ENCODE data around the gene PLA1A. TPM values are rescaled to one million over a fixed set of nuclear protein-coding genes. Genes with fewer than 3 reads are reported as not detected.
"Not testable (repeated sequence)": the region's sequence is repeated elsewhere in the genome, so short reads cannot be mapped to it uniquely, and the experiment has no call there.

The PLA1A gene
- total RNA-seq, 1 donor from 2014 or later = not detected

DNA sequence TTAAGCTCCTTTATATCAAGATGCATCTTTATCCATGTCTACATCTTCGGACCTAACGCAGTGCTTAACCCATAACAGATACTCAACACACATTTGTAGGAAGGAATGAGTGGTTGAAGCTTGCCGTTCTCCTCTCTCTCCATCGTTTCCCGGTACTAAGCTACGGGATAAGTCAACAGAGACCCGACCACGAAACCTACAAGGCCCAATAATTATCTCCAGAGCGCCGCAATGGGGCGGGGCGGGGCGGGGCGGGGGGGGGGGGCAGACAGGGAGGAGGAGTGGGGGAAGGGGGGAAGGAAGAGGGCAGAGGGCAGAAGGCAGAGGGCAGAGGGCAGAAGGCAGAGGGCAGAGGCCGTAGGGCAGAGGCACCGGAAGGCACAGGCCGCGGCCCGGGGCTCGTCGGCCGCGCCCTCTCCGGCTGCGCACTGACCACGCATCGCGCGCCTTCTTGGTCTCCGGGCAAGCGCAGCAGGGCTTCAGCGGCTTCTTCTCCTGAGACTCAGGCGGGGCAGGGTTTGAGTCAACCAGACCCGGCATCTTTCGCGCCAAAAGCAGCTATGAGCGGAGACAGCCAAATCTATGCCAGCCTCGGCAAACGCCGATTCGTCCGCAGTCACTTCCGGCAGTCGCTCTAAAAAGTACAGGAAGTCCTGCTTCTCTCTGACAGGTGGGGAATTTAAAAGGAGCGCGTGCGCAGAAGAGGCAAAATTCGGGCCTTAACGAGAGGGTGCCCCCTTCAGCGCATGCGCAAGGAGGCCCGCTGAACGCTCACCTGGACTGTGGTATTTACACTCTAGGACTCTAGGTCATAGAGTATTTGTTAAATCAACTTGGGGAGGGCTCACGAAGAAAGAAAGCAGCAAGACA, 79.3 kb downstream of the PLA1A start, which contains the start of gene COX17:
COX17 (minus strand) TSS at position 636 of the 870 bp plus-strand sequence; CDS start at position 540, 96 bp downstream.
- Mint-ChIP-seq H3K9me3 (no peaks in the 10 kb centered on the region), H3K36me3 (peaks cover 13% of the 10 kb centered on the region), H3K27ac (peak within 1 kb of the TSS; percentile 91), H3K27me3 (ENCODE audit: low read depth) (no peaks in the 10 kb centered on the region), H3K4me3 (peak within 1 kb of the TSS; percentile 79), H3K4me1 (peaks cover 28% of the 10 kb centered on the region)
- TF ChIP-seq, protein P1, sequence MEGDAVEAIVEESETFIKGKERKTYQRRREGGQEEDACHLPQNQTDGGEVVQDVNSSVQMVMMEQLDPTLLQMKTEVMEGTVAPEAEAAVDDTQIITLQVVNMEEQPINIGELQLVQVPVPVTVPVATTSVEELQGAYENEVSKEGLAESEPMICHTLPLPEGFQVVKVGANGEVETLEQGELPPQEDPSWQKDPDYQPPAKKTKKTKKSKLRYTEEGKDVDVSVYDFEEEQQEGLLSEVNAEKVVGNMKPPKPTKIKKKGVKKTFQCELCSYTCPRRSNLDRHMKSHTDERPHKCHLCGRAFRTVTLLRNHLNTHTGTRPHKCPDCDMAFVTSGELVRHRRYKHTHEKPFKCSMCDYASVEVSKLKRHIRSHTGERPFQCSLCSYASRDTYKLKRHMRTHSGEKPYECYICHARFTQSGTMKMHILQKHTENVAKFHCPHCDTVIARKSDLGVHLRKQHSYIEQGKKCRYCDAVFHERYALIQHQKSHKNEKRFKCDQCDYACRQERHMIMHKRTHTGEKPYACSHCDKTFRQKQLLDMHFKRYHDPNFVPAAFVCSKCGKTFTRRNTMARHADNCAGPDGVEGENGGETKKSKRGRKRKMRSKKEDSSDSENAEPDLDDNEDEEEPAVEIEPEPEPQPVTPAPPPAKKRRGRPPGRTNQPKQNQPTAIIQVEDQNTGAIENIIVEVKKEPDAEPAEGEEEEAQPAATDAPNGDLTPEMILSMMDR (IDR thresholded peaks at IDR 0.05; ENCODE audit: unreplicated experiment) = no peak
- peak; percentile 85 to 94 for DNase-seq (ENCODE audit: low spot score in 2 of 2, unreplicated experiment in 2 of 2)

- peaks cover 10% of the 10 kb centered on the region for H3K36me3 Mint-ChIP-seq
- TF ChIP-seq, protein P1 (IDR thresholded peaks at IDR 0.05; ENCODE audit: unreplicated experiment) = no peak
- H3K4me3 Mint-ChIP-seq = peak overlapping the region; percentile 79
- peaks cover 28% of the 10 kb centered on the region for H3K4me1 Mint-ChIP-seq
- no peaks in the 10 kb centered on the region for H3K27me3 Mint-ChIP-seq (ENCODE audit: low read depth)
- no peaks in the 10 kb centered on the region for H3K9me3 Mint-ChIP-seq
- peak overlapping the region; percentile 91 for H3K27ac Mint-ChIP-seq
- no peak for DNase-seq (ENCODE audit: low spot score in 2 of 2, unreplicated experiment in 2 of 2)
Observed at GRCh38 chr3:119677641-119677934, 79.9 kb downstream of the PLA1A start.

DNA sequence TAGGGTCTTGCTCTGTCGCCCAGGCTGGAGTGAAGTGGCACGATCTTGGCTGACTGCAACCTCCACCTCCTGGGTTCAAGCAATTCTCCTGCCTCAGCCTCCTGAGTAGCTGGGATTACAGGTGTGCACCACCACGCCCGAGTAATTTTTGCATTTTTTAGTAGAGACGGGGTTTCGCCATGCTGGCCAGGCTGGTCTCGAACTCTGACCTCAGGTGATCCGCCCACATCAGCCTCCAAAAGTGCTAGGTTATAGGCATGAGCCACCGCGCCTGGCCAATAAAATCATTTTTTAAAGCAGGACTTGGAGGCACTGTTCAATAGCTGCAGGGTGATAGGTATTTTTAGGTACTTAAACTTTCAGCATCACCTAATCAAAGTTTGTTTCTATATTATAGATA, 80.5 kb downstream of the PLA1A start:
- H3K4me3 Mint-ChIP-seq; H3K9me3 Mint-ChIP-seq; H3K36me3 Mint-ChIP-seq; DNase-seq (ENCODE audit: low spot score in 2 of 2, unreplicated experiment in 2 of 2); H3K27ac Mint-ChIP-seq; H3K27me3 Mint-ChIP-seq (ENCODE audit: low read depth): not testable (repeated sequence)
- peaks cover 26% of the 10 kb centered on the region for H3K4me1 Mint-ChIP-seq

Other genes with a start within 250 kb of the PLA1A start
- 66.8 to 75.6 TPM (median 69.6 TPM) in 3 replicates for gene TMEM39A, start 134.3 kb upstream of the PLA1A start, total RNA-seq
- 23.5 to 25.7 TPM (median 24.0 TPM) in 3 replicates for gene POGLUT1, start 128.9 kb upstream of the PLA1A start, total RNA-seq
- gene TIMMDC1, start 99.3 kb upstream of the PLA1A start, total RNA-seq = 93.9 to 102 TPM (median 95.9 TPM) in 3 replicates
- 0.18 to 0.38 TPM in 2 of 3 replicates, not detected in the other for gene CD80, start 38.3 kb upstream of the PLA1A start, total RNA-seq
- 1.9 to 2.3 TPM (median 2.2 TPM) in 3 replicates for gene ADPRH, start 18.4 kb upstream of the PLA1A start, total RNA-seq
- 3.4 to 3.5 TPM (median 3.5 TPM) in 3 replicates for gene POPDC2, start 62.7 kb downstream of the PLA1A start, total RNA-seq
- gene COX17, start 79.5 kb downstream of the PLA1A start, total RNA-seq = 16.0 to 18.1 TPM (median 17.3 TPM) in 3 replicates
- gene CFAP91, start 105.1 kb downstream of the PLA1A start, total RNA-seq = 7.1 to 10.9 TPM (median 8.7 TPM) in 3 replicates
- gene NR1I2, start 184.2 kb downstream of the PLA1A start, total RNA-seq = 0.07 to 0.20 TPM (median 0.11 TPM) in 3 replicates

Data from mesothelial cell of epicardium (in vitro differentiated cells).